NCI-H187 (cell line): ENCODE measurements around the gene GPR6.
A peak's percentile ranks its signal among the peaks of the same experiment; 100 is the strongest.

Source experiments
- DNase-seq, 2 experiments: peaks; one replicate each; lab custom pipeline; 2025; lab: John Stamatoyannopoulos, UW

The GPR6 gene, protein sequence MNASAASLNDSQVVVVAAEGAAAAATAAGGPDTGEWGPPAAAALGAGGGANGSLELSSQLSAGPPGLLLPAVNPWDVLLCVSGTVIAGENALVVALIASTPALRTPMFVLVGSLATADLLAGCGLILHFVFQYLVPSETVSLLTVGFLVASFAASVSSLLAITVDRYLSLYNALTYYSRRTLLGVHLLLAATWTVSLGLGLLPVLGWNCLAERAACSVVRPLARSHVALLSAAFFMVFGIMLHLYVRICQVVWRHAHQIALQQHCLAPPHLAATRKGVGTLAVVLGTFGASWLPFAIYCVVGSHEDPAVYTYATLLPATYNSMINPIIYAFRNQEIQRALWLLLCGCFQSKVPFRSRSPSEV

DNA sequence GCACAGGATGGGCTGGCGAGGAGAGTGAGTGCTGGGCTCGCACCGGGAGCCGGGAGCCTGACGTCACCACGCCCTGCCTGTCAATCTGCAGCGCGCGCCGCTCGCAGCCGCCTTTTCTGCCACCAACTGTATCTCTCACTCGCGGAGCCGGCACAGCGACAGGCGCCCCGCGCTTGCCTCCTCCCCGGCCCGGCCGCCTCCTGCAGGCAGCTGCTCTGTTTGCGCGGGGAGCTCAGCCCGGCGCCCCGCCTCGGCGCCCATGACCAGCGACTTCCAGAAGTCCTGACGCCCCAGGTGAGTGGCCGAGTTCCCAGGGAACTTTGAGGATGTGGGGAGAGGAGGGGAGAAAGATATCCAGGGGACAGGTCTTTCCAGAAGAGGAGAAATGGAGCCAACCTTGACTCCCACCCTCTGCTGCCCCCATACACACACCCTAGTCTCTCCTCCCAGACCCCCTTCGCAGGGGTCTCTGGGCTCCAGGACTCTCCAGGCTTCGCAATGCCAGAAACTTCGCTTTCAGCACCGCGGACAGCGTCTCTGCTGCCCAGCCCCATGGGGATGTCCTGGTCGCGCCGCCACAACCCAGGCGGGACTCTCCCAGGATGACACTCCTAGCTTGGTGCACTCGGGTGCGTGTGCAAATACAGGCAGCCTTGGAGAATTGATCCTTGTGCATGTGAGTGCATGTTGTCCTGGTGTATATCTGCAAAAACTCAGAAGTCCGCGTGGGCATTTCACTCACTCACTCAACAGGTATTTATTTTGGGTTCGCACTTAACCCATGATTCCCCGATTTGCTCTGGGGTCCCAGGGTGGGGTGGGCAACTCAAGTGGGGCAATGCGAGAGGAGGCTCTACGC lies at the start of gene GPR6:
TSS of gene GPR6 (plus strand) at position 138 of the 859 bp plus-strand sequence. CDS start 802 bp downstream, outside the sequence.
- DNase-seq, result peak; percentile 46 to 63

DNA sequence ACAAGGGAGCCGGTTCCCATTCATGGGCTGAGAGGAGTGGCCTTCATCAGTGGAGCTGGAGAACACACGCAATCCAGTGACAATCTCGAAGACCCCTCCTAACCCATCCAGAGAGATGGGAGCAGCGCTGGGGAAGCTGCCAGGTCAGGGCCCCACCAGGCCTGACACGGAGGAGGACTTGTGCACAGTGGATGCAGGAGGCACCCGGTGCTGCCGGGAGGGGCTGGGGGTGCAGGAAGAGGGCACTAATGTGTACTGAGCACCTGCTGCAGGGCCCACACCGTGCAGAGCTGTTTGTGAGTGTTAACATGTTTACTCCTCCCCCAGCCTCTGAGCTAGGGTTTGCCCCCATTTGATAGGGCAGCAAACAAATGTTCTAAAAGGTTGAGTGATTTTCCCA lies 43.8 kb upstream of the GPR6 start:
- no peak for DNase-seq

DNA sequence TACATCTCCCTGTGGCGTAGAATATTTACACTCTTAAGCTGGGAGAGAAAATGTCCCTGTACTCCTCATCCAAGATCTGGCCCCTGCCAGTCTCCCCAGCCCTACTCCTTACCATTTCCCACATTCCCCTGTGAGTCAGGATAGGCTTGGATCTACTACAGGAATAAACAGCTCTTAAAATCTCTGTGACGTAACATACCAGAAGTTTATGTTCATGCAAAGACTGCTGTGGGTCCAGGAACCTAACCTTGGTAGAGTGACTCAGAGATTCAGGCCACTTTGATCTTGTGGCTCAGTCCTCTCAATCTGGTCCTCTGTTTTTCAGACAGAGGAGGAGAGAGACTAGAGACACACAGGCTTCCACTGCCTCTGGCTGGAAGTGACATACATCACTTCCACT lies 38.5 kb upstream of the GPR6 start:
- DNase-seq, result no peak

DNA sequence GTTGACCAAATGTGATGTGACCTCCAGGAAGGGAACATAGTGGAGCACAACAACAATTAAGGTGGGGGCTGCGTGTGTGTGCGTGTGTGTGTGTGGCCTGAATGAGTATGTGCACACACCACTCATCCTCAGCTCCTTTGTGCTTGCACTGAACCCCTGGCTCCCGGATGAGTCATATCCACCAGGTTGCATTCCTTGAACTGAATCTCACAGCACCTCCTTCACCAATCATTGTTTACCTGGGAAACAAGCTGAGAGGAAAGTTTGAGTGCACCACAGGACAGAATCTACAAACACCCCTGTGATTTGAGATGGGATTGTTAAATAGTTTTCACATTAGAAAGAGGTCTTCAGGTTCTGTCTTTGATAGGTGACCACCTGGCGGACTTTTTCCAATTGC lies 33.7 kb upstream of the GPR6 start:
- no peak for DNase-seq

DNA sequence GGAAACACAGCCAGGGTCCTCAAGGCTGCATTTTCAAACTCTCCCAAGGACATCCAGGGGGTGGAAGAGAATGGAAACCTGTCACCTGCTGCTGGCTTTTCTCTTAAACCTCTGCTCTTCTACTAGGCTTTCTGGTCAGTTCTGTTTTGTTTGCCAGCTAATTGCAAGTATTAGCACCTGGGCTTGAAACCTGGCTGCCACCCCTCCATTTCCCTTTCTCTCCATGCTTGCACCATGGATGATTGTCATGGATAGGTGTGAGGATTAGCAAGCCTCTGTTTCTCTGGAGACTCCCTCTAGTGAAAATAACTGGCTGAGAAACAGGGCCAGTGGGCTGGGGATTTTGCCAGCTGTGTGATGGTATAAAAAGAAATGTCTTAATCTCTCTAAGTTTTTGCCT lies 33.0 kb upstream of the GPR6 start:
- no peak for DNase-seq

DNA sequence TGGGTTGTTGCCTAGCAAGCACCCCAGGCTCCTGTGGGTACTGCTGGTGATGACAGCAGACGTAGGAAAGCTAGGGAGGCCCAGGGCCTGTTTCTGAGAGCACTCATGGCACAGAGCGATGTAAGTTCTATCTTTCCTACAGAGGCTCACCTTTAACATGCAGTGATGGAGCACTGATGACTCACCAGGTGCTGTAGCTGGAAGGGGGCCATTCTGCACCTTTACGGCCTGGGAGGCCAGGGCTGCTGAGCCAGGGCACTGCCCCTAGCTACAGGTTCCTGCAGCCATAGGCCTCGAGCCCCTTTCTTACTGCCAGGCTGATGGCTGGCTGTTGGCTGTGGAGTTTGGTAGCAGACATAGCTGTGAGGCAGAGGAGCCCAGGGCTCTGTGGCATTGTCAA lies 31.1 kb upstream of the GPR6 start:
- DNase-seq, result no peak

DNA sequence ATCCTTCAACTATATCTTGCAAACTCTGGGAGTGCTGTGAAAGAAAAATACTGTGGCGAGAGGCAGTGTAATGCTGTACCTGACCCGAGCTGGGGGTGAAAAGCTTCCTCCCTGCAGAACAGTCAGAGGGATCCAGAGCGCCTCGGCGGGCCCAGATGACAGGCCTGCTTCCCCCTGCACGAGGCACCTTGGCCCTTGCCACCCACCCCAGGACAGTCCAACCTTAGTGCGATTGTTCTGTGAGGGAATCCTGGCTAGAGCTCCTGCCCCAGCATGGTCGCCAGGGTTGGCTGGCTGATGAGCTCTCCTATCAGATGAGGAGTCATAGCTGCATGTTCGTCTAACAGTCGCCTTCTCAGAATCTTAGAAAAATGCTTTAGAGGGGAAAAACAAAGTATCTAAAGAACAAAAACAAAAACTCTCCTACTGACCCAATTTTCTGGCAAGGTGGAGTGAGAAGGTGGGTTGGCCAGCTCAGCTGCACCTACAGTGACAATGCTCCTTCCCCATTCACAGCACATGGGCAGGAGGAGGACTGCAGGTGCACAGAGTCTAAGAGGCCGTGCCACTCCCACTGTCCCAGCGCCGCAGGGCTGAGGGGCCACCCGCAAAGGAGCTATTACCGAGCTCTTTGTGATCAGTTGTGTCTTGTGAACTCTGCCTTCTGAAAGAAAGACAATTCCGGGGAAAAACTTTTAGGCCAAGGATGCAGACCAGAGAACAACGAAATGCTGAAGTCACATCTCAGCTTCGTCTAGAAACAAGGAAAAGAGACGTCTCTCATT lies 28.6 kb upstream of the GPR6 start:
- no peak for DNase-seq

DNA sequence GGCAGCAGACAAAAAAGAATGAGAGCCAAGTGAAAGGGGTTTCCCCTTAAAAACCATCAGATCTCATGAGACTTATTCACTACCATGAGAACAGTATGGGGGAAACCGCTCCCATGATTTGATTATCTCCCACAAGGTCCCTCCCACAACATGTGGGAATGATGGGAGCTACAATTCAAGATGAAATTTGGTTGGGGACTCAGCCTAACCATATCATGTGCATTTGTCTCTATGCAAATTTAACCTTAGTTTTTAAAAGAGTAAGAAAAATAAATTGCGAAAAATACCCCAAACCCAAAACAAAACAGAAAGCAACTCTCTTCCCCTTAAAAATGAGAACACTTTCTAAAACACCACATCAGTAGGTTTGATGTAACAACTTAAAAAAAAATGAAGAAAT lies 22.6 kb upstream of the GPR6 start:
- DNase-seq, result no peak

DNA sequence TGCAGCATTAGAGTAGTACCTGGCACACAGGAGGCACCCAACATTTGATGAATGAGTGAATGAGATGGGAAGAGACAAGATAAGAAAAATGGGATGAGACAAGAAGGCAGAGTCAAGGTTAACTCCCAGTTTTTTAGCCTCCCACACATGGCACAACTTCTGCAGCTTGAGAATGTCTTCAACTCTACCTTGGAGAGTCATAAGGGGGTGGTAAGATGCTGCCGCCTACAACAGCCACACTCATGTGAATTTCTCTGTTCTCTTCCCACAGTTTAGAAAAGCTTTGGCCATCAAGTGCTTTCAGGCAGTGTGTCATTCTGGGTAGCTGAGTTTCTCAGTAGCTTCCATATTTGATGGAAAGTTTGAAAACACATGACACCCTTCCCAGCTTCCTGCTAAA lies 19.5 kb upstream of the GPR6 start:
- DNase-seq, result no peak

DNA sequence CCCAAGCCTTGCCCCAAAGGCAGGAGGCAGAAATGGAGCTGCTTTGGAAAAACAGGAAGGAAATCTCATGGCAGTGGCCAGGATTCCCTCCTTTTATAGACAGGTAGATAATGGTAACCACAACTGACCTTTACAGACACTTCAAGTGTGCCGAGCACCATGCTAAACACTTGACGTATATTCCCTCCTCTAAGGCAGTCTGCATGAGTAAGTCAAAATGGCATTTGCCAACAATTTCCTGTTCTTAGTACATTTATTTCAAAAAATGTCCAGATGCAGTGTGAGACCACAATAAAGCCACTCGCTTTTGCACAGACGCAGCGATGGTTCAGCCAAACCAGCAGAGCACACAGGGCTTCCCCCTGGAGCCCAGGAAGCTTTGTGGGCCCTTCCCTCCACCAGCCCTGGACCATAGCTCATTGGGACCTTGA lies 16.5 kb upstream of the GPR6 start:
- no peak for DNase-seq

DNA sequence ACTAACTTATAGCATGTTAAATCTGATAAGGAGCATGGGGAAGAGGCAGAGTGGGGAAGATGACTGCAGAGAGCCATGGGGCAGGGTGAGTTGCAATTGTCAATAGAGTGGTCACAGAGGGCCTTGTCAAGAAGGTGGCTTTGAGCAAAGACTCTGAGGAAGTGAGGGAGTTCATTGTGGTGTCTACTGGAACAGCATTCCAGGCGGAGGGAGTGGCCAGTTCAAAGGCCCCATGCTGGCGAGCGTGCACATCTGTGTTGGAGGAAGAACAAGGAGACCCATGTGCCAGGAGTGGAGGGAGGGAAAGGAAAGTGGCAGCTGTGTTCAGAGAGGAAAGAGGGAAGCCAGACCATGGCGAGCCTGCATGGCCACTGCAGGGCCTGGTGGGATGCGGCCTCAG lies 15.8 kb upstream of the GPR6 start:
- no peak for DNase-seq

DNA sequence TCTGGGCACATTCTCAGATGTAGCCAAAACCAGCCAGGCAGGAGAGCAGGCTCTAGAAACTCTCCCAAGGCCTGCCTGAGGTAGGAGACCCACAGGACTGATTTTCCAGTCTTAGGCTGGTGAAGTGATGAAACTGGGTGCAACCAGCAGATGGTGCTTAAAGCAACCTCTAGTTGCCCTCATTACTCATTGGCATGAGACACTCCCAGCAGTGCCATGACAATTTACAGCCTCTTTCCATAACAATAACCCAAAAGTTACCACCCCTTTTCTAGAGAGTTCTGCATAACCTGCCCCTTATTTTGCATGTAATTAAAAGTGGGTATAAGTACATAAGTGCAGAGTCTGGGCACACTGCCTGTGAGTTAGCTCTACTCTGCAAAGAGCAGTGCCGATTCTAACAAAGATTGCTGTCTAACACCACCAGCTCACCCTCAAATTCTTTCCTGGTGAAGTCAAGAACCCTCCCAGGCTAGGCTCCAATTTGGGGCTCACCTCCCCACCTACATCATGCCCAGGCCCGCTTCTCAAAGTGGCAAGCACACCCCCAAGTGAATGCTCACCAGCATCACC lies 14.4 kb upstream of the GPR6 start:
- no peak for DNase-seq

DNA sequence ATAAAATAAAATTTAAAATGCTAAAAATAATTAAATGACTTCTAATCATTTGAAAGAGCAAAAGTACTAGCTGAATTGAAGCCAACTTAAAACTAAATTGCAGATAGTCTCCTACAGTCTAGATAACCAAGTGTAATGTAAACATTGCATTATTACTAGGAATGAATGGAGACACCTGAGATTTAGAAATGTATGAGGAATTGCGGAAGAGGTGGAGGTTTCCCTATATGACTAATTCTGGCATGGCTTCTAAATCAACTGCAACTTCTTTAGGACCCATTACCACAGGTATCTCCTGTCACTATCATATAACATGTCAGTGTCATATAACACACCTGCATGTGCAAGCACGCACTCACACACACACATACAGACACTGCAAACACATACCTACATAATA lies 13.2 kb upstream of the GPR6 start:
- no peak for DNase-seq

DNA sequence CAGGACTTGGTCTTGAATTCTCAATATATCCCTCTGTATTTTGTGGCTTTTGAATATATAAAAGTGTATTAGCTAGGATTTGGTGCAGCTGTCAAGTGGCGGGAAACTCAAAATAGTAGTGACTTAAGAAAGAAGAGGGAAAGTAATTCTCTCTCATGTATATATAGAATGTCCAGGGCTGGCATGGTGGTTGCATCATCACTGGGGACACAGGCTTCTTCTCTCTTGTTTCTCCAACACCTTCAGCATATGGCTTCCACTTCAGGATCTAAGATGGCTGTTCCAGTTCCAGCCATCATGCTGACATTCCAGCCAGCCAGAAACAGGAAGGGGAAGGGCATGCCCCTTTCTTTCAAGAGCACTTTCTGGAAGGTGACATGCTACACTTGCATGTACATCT lies 11.8 kb upstream of the GPR6 start:
- DNase-seq, result no peak

DNA sequence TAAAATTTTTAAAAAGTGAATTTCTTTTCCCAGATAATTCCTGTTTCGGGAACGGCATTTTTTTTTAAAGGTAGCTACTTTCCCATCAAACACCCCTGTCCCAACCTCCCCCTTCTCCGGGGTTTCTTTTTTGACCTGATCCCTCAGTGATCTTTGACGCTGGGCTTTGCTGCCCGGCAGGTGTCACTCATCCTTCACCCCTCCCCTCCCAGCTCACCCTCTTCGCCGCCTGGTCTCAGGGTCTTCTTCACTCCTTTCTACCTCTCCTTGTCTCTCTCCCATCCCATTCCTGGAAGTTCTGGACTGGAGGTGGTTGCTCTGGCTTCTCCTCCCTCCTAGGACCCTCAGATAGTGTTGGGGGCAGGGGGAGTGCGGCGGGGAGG lies 329 bp upstream of the GPR6 start:
- DNase-seq, result no peak

DNA sequence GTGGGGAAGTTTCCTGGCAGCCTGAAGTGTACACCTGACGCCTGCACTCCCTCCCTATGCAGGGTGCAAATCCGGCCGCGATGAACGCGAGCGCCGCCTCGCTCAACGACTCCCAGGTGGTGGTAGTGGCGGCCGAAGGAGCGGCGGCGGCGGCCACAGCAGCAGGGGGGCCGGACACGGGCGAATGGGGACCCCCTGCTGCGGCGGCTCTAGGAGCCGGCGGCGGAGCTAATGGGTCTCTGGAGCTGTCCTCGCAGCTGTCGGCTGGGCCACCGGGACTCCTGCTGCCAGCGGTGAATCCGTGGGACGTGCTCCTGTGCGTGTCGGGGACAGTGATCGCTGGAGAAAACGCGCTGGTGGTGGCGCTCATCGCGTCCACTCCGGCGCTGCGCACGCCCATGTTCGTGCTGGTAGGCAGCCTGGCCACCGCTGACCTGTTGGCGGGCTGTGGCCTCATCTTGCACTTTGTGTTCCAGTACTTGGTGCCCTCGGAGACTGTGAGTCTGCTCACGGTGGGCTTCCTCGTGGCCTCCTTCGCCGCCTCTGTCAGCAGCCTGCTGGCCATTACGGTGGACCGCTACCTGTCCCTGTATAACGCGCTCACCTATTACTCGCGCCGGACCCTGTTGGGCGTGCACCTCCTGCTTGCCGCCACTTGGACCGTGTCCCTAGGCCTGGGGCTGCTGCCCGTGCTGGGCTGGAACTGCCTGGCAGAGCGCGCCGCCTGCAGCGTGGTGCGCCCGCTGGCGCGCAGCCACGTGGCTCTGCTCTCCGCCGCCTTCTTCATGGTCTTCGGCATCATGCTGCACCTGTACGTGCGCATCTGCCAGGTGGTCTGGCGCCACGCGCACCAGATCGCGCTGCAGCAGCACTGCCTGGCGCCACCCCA lies 1.2 kb downstream of the GPR6 start:
- no peak for DNase-seq

DNA sequence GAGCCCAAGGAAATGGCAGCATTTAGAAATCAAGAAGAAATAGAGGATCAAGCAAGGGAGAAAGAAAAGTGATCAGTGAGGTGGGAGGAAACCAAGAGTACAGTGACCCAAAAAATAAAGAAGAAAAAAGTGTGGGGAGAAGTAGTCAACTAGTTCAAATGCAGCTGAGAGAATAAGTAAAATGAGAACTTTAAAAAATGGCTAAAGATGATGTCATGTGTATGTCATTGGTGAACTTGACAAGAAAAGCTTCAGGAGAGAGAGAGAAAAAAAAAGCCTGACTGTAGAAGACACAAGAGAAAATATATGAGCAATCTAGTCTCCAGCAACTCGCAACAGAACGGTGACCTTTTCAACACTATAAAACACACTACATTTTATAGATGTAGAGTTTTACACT lies 6.3 kb downstream of the GPR6 start:
- no peak for DNase-seq

DNA sequence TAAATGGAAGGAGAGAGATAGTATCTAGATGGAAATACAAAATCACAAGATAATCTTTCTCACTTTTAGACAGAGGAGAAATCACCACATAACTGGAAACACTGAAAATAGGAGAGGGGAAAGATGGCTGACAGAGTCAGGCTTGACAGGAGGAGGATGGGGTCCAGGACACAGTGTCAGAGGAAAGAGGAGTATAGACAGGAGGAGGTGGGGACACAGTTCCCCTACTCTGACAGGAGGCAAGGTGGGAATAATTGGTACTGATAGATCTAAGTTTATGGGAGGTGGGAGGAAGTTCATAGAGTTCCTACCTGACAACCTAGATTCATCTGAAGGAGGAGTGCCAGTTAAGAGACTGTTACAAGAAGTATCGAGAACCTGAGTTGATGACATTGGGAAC lies 9.1 kb downstream of the GPR6 start:
- no peak for DNase-seq

DNA sequence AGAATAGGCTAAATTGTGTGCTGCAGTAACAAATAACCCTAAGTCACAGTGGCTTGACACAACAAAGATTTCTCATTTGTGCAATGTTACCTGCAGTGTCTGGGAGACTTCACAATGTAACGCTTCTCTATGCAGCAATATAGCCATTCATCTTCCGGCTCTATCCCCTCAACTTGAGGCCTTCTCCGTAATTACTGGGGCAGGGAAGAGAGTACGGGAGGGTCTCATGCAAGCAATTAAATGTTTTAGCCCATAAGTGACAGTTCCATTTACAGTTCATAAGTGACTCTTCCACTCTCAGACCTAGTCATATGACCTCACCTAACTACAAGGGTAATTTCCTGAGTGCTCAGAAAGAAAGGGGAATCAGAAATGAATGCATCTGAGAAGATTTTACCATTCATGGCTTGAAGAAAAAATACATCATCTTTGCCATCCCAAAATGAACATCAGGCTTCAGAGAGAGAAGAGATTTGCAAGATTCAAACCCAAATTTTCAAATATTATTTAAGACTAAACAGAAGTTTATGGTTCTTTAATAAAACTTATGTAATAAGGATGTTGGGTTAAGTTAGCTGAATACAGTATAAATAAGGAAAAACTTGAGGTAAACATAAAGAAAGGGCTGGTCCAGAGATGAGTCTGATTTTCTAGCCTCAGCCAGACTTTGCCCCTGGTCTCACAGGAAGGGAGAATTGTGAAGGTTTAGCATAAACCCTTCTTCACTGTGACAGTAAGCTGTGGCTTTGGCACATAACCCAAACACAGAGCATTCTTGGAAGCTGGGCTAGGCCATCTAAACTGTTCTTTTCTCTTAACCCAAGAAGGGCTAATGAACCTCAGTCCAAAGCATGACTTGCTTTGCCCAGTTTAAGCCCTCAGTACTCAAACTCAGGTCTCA lies 13.3 kb downstream of the GPR6 start:
- no peak for DNase-seq

DNA sequence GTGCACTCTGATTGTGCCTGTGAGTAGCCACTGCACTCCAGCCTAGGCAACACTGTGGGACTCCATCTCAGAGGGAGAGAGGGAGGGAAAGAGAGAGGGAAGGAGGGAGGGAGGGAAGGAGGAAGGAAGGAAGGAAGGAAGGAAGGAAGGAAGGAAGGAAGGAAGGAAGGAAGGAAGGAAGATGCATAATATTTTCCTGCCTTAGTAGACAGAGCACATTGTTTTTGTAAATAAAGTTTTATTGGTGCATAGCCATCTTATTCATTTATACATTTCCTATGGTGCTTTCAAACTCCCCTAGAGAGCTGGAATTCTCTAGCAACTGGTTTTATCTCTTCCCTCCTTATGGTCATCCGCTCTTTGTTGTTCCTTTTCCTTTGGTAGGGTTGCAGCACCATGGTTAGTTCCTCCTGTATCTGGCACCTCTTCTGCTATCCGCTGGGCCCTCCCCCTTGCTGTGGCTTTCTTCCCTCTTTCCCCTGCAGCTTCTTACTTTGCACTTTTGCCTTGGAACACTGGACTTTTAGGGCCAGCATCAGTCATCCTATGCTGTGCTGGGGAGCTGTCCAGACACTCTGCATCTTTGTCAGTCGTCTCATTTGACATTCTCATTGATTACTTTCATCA lies 20.2 kb downstream of the GPR6 start:
- DNase-seq, result no peak
